Stimulated activated CD8-positive, alpha-beta memory T cell treated with anti-CD3 and anti-CD28 coated beads, Interleukin-7, amount 100 ng/mL, for 4 hours (primary cell): ENCODE measurements around the gene CGB1.
A peak's percentile ranks its signal among the peaks of the same experiment; 100 is the strongest.
"Not testable (repeated sequence)": the region's sequence is repeated elsewhere in the genome, so short reads cannot be mapped to it uniquely, and the experiment has no call there.

Experiments used
- DNase-seq, 2 donors: peaks; one replicate each; pipeline ENCODE4 v3.0.0-alpha.2; 2020; ENCODE audit warnings: low read depth in 2 of 2

Gene CGB1

GRCh38 chr19:49058562-49058961, 21.9 kb upstream of the CGB1 start:
- no peak for DNase-seq

DNA sequence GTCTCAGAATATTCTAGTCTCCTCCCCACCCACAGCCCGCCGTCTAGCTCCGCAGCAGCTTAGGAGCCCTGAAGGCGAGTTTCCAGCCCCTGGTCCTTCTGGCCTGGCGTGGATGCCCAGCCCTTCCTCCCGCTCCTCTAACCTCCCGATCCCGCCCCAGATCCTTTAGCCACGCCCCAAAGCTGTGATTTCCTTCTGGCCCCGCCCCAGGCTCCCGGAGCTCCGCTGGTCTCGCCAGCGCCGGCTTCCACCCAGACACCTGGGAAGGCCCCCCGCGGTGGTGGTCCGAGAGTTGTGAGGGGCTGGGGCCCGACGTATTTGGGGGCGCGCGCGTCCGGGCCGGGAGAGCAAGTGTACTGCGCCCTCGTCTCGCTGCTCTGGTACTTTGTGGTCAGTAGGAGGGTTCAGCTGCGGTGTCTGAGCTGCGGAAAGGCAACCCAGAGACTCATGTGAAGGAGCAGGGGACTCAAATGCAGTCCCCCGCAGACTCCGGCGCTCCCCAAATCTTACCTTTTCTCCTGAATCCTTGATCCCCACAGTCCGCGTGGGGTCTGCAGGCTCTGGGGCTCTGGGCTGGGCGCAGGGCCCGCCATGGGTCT, 21.0 kb upstream of the CGB1 start, which contains the start of gene CGB7:
CGB7 (minus strand) TSS at position 114 of the 599 bp plus-strand sequence. CDS start 2,374 bp downstream, outside the sequence.
- DNase-seq = no peak

DNA sequence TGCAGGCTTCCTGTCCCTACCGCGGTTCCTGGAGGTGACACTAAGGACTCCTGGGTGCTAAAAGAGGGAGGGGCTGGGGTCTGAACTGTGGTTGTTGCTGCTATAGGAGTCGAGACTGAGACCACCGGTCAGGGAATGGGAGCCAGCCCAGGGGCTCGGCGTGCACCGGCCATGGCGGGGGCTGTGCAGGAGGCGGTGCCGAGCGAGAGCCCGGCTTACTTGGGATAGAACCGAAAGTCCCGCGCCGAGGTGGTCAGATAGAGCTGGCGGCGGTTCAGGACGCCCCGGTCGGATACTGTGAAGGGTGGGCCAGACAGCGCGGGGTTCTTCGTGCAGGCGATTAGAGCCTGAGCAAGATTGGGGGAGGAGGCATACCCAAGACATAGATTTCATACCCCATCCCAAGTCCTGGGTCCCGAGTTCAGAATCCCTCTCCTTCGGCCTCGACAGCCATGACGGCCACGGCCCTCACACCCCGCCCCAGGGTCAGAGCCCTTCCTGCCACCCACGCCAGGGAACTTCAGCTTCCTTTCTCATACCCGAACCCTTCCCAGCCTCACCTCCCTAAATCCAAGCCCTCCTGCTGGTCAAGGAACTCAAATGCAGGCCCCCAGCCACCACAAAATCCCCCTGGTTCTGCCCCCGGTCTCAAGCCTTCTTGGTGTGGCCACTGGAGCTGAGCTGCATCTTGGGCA, 20.4 kb upstream of the CGB1 start:
- DNase-seq = not testable (repeated sequence)

- DNase-seq = peak in 1 of 2 donors; percentile 40
Observed at GRCh38 chr19:49056101-49056901, 19.6 kb upstream of the CGB1 start.

DNA sequence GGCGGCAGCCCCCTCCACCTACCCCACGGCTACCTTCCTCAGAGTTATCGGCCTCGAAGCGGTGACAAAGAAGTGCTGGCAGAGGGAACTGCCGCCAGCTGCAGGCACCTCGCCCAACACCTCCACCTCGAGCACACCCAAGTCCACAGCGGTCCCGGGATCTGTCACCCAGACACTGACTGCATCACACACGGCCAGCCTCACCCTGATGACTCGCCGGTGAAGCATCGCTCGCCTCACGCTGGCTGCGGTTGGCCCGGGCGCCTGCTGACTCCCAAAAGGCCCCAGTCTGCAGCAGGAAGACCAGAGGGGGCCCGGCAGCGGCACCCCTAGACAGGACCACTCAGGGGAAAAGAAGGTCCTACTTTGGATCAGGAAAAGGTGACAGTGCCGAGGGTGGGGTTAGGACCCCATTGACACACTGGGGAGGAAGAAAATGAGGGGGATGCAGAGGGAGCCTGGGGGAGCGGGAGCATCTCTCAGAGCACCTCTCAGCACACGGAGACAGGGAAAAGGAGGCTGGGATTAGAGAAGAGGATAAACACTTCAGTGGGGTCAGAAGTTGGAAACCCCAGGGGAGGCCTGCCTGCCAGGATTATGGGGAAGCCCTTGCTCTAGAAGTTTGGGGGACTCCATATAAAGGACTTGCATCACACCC, 13.8 kb upstream of the CGB1 start:
- not testable (repeated sequence) for DNase-seq

GRCh38 chr19:49049834-49050233, 13.1 kb upstream of the CGB1 start:
- DNase-seq = not testable (repeated sequence)

GRCh38 chr19:49049011-49049410, 12.3 kb upstream of the CGB1 start, which contains the start of gene CGB8:
CGB8 (minus strand) TSS chr19:49049111; CDS start chr19:49048739, 372 bp downstream.
- not testable (repeated sequence) for DNase-seq

- DNase-seq = not testable (repeated sequence)
Observed at GRCh38 chr19:49043548-49043947, 6.9 kb upstream of the CGB1 start, which contains the start of gene CGB5. CGB5 (plus strand) TSS chr19:49043848; CDS start chr19:49044210, 362 bp downstream.

DNA sequence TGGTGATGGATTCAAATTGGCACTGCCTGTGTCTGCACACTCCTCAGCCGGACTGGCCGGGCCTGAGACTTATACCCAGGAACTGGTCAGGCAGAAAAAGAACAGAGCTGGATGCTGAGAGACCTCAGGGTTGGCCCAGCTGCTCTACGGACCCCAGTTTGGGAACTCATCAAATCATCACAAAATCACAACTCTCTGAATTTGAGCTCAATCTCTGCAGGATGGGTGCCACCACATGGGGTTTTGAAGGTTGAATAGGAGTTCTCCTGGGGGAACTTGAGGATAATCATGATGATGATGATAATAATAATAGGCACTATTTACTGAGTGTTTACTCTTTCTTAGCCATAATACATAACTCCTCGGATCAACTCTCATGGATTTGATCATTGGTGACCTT, 6.0 kb upstream of the CGB1 start:
- not testable (repeated sequence) for DNase-seq

DNA sequence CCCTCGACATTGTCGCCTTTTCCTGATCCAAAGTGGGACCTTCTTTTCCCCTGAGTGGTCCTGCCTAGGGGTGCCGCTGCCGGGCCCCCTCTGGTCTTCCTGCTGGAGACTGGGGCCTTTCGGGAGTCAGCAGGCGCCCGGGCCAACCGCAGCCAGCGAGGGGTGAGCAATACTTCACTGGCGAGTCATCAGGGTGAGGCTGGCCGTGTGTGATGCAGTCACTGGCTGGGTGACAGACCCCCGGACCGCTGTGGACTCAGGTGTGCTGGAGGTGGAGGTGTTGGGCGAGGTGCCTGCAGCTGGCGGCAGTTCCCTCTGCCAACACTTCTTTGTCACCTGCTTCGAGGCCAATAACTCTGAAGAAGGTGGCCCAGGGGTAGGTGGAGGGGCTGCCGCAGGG, 5.5 kb upstream of the CGB1 start:
- DNase-seq = no peak

GRCh38 chr19:49039736-49040135, 3.0 kb upstream of the CGB1 start:
- not testable (repeated sequence) for DNase-seq

DNA sequence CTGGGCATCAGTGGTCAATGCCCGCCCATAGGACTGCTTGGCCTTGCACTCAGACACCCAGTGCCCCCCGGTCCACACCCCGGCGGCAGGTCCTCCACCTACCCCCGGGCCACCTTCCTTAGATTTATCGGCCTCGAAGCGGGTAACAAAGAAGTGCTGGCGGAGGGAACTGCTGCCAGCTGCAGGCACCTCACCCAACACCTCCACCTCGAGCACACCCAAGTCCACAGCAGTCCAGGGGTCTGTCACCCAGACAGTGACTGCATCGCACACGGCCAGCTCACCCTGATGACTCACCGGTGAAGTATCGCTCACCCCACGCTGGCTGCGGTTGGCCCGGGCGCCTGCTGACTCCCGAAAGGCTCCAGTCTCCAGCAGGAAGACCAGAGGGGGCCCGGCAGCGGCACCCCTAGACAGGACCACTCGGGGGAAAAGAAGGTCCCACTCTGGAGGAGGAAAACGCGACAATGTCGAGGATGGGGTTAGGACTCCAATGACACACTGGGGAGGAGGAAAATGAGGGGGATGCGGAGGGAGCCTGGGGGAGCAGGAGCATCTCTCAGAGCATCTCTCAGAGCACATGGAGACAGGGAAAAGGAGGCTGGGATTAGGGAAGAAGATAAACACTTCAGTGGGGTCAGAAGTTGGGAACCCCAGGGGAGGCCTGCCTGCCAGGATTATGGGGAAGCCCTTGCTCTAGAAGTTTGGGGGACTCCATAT, 2.0 kb upstream of the CGB1 start:
- DNase-seq = not testable (repeated sequence)

- DNase-seq = not testable (repeated sequence)
Observed at GRCh38 chr19:49038111-49038510, 1.4 kb upstream of the CGB1 start.

DNA sequence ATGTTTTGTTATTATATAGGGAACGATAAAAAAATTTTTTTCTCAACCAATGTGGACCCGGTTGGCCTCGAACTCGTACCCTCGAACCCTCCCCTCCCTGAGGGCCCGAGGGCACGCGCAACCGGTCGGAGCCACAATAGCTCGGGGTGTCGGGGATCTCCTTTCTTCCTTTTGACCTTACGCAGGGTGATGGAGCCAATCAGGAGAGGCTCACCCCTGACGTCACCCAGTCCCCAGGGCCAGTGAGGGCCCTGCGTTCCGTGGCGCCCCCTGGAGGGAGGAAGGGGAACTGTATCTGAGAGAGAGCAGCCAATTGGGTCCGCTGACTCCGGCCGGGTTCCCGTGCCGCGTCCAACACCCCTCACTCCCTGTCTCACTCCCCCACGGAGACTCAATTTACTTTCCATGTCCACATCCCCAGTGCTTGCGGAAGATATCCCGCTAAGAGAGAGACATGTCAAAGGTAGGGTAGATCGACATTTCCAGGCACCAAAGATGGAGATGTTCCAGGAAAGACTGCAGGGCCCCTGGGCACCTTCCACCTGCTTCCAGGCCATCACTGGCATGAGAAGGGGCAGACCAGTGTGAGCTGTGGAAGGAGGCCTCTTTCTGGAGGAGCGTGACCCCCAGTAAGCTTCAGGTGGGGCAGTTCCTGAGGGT, 4.9 kb downstream of the CGB1 start, which contains the start of gene CGB2:
CGB2 (plus strand) TSS at position 249 of the 660 bp plus-strand sequence; CDS start at position 455, 206 bp downstream.
- peak in 1 of 2 donors; percentile 45 for DNase-seq

- not testable (repeated sequence) for DNase-seq
Observed at GRCh38 chr19:49030323-49030722, 6.4 kb downstream of the CGB1 start.

- DNase-seq = not testable (repeated sequence)
Observed at GRCh38 chr19:49029749-49030148, 6.9 kb downstream of the CGB1 start.

DNA sequence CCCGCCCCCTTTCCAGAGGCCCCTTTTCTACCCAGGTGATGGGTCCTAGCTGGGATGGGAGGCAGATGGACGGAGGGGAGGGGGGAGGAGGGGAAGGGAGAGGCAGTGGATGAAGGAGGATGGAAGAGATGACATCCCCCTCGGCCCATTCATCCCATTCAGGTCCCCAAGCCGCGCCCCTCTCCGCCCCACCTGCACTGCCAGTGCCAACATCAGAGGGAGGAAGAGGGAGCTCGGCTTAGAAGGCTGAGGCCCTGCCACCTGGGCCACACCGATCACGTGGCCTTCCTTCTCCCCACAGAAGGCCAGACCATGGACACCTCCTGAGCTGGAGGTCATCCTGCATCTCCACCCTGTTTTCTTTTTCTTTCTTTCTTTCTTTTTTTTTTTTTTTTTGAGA, 8.0 kb downstream of the CGB1 start:
- DNase-seq = not testable (repeated sequence)

DNA sequence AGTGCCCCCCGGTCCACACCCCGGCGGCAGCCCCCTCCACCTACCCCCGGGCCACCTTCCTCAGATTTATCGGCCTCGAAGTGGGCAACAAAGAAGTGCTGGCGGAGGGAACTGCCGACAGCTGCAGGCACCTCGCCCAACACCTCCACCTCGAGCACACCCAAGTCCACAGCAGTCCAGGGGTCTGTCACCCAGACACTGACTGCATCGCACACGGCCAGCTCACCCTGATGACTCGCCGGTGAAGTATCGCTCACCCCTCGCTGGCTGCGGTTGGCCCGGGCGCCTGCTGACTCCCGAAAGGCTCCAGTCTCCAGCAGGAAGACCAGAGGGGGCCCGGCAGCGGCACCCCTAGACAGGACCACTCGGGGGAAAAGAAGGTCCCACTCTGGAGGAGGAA, 11.1 kb downstream of the CGB1 start:
- DNase-seq = not testable (repeated sequence)

- not testable (repeated sequence) for DNase-seq
Observed at GRCh38 chr19:49025088-49025487, 11.6 kb downstream of the CGB1 start.

GRCh38 chr19:49024233-49024632, 12.5 kb downstream of the CGB1 start, which contains the start of gene CGB3:
CGB3 (minus strand) TSS chr19:49024333; CDS start chr19:49023971, 362 bp downstream.
- not testable (repeated sequence) for DNase-seq
